ENCODE data around the gene SWAP70.

SWAP70 gene

DNA sequence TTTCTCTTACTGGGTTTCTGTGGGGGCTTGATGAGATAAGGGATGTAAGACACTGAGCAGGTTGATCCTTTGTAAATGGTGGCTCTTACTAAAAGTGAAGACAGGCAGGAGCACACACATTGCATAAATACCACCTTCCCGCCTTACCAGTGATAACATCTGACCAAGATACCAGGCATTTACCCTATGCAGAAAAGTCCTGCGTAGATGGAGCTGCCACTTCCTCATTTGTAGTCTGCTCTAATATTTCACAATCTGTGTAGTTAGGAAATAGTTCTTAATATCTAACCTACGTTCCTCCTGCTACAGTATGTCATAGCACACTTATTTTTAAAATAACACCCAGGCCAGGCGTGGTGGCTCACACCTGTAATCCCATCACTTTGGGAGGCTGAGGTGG is 23.9 kb upstream of the SWAP70 start:
- Histone ChIP-seq H3K79me2 (ENCODE audit: insufficient read depth, low read length) (no peaks in the 10 kb centered on the region), H3K4me2 (ENCODE audit: low read depth, low read length, poor library complexity, severe bottlenecking) (peak overlapping the region; percentile 35), H3K9me3 (ENCODE audit: insufficient read depth, low read depth, low read length) (no peaks in the 10 kb centered on the region), H4K20me1 (ENCODE audit: insufficient read depth, low read length, poor library complexity, severe bottlenecking) (no peaks in the 10 kb centered on the region), H3K9me2 (replicated peaks; ENCODE audit: low read depth, low read length) (no peaks in the 10 kb centered on the region), H3K27me3 (ENCODE audit: insufficient read depth, low read length, poor library complexity, severe bottlenecking) (no peaks in the 10 kb centered on the region), H2AFZ (ENCODE audit: low read length) (no peak overlapping the region), H3K9ac (ENCODE audit: low read depth, low read length, poor library complexity, severe bottlenecking) (no peak overlapping the region), H3K4me1 (ENCODE audit: insufficient read depth, low read length, poor library complexity, severe bottlenecking) (peaks cover 26% of the 10 kb centered on the region), H3K36me3 (ENCODE audit: insufficient read depth, low read length) (no peaks in the 10 kb centered on the region), H3F3A (ENCODE audit: low read depth) (no peaks in the 10 kb centered on the region), H3K4me3 (ENCODE audit: low read length, poor library complexity, severe bottlenecking) (no peak overlapping the region)
- no peak for TF ChIP-seq EZH2phosphoT487 (IDR thresholded peaks at IDR 0.05; ENCODE audit: borderline replicate concordance)
- TF ChIP-seq, protein P1, sequence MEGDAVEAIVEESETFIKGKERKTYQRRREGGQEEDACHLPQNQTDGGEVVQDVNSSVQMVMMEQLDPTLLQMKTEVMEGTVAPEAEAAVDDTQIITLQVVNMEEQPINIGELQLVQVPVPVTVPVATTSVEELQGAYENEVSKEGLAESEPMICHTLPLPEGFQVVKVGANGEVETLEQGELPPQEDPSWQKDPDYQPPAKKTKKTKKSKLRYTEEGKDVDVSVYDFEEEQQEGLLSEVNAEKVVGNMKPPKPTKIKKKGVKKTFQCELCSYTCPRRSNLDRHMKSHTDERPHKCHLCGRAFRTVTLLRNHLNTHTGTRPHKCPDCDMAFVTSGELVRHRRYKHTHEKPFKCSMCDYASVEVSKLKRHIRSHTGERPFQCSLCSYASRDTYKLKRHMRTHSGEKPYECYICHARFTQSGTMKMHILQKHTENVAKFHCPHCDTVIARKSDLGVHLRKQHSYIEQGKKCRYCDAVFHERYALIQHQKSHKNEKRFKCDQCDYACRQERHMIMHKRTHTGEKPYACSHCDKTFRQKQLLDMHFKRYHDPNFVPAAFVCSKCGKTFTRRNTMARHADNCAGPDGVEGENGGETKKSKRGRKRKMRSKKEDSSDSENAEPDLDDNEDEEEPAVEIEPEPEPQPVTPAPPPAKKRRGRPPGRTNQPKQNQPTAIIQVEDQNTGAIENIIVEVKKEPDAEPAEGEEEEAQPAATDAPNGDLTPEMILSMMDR (conservative IDR thresholded peaks at IDR 0.05; ENCODE audit: low read length): no peak

DNA sequence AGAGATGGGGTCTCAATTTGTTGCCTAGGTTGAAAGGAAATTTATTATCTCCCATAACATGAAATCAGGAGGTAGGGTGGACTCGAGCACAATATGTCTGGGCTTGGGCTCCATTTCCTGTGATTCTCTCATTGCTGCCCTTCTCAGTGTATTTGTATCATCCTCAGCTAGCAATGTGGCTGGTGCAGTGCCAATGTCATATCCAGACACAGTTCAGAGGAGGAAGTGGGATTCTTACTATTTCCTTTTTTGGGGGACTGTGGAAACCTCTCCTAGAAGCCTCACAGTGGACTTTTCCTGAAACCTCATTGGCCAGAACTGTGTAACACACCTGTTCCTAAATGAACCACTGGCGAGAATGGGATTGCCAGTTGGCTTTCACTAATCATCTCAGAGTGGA is 21.0 kb upstream of the SWAP70 start:
- H3K9ac ChIP-seq (ENCODE audit: low read depth, low read length, poor library complexity, severe bottlenecking): no peak overlapping the region
- H3K4me2 ChIP-seq (ENCODE audit: low read depth, low read length, poor library complexity, severe bottlenecking): no peak overlapping the region
- H3K36me3 ChIP-seq (ENCODE audit: insufficient read depth, low read length): no peaks in the 10 kb centered on the region
- H3K79me2 ChIP-seq (ENCODE audit: insufficient read depth, low read length): no peaks in the 10 kb centered on the region
- no peaks in the 10 kb centered on the region for H3K27me3 ChIP-seq (ENCODE audit: insufficient read depth, low read length, poor library complexity, severe bottlenecking)
- H3K9me2 ChIP-seq (replicated peaks; ENCODE audit: low read depth, low read length): no peaks in the 10 kb centered on the region
- no peaks in the 10 kb centered on the region for H3K9me3 ChIP-seq (ENCODE audit: insufficient read depth, low read depth, low read length)
- H4K20me1 ChIP-seq (ENCODE audit: insufficient read depth, low read length, poor library complexity, severe bottlenecking): no peaks in the 10 kb centered on the region
- H3F3A ChIP-seq (ENCODE audit: low read depth): no peaks in the 10 kb centered on the region
- TF ChIP-seq, protein P1 (conservative IDR thresholded peaks at IDR 0.05; ENCODE audit: low read length): no peak
- TF ChIP-seq EZH2phosphoT487 (IDR thresholded peaks at IDR 0.05; ENCODE audit: borderline replicate concordance): no peak
- peaks cover 26% of the 10 kb centered on the region for H3K4me1 ChIP-seq (ENCODE audit: insufficient read depth, low read length, poor library complexity, severe bottlenecking)
- H3K4me3 ChIP-seq (ENCODE audit: low read length, poor library complexity, severe bottlenecking): no peak overlapping the region
- H2AFZ ChIP-seq (ENCODE audit: low read length): no peak overlapping the region

DNA sequence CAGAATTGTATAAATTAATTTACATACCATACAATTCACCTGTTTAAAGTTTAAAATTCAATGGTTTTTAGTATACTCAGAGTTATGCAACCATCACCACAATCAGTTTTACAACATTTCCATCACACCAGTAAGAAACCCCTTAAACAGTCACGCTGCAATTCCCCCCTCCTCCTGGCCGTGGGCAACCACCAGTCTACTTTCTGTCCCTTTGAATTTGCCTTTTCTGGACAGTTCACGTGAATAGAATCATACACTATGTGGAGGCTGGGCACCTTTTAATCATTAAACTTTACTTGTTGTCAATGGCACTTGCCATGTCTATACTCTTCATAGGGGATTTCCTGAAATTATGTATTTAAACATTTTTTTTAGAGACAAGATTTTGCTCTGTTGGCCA is 20.1 kb upstream of the SWAP70 start:
- no peaks in the 10 kb centered on the region for H3K79me2 ChIP-seq (ENCODE audit: insufficient read depth, low read length)
- H3K4me3 ChIP-seq (ENCODE audit: low read length, poor library complexity, severe bottlenecking): no peak overlapping the region
- H3K4me1 ChIP-seq (ENCODE audit: insufficient read depth, low read length, poor library complexity, severe bottlenecking): peaks cover 25% of the 10 kb centered on the region
- no peaks in the 10 kb centered on the region for H3K9me2 ChIP-seq (replicated peaks; ENCODE audit: low read depth, low read length)
- no peaks in the 10 kb centered on the region for H3F3A ChIP-seq (ENCODE audit: low read depth)
- no peaks in the 10 kb centered on the region for H3K27me3 ChIP-seq (ENCODE audit: insufficient read depth, low read length, poor library complexity, severe bottlenecking)
- TF ChIP-seq, protein P1 (conservative IDR thresholded peaks at IDR 0.05; ENCODE audit: low read length): no peak
- TF ChIP-seq EZH2phosphoT487 (IDR thresholded peaks at IDR 0.05; ENCODE audit: borderline replicate concordance): no peak
- no peaks in the 10 kb centered on the region for H3K36me3 ChIP-seq (ENCODE audit: insufficient read depth, low read length)
- no peaks in the 10 kb centered on the region for H3K9me3 ChIP-seq (ENCODE audit: insufficient read depth, low read depth, low read length)
- H4K20me1 ChIP-seq (ENCODE audit: insufficient read depth, low read length, poor library complexity, severe bottlenecking): no peaks in the 10 kb centered on the region
- no peak overlapping the region for H3K9ac ChIP-seq (ENCODE audit: low read depth, low read length, poor library complexity, severe bottlenecking)
- no peak overlapping the region for H2AFZ ChIP-seq (ENCODE audit: low read length)
- H3K4me2 ChIP-seq (ENCODE audit: low read depth, low read length, poor library complexity, severe bottlenecking): no peak overlapping the region
